MCF 10A (cell line): ENCODE results near the gene HAUS8. TPM values are rescaled to one million over a fixed set of nuclear protein-coding genes. Genes with fewer than 3 reads are reported as not detected.
"Not testable (repeated sequence)": the region's sequence is repeated elsewhere in the genome, so short reads cannot be mapped to it uniquely, and the experiment has no call there.

Source experiments
- BruUV-seq: library from RNA; stranded (reverse); fragments of 400-500 nt; replicated peaks from 2 replicates; lab custom pipeline; 2021; lab: Mats Ljungman, UMichigan
- CTCF ChIA-PET: fragments of 300-600 bp; sonication (Branson Sonifier 250); formaldehyde crosslinking; extraction: SDS; loops from one replicate; lab custom pipeline; 2021; ENCODE audit warnings: antibody characterized with exemption, inconsistent platforms; lab: Yijun Ruan, JAX
- POLR2A ChIA-PET: fragments of 300-600, 350-650 bp; sonication (Branson Sonifier 250); formaldehyde crosslinking; extraction: SDS; loops from one replicate; lab custom pipeline; 2020; ENCODE audit warnings: antibody characterized with exemption, inconsistent platforms; lab: Yijun Ruan, JAX
- DNase-seq: peaks from one replicate; pipeline ENCODE4 v3.0.0-alpha.2; 2018; ENCODE audit not compliant: unreplicated experiment
- H3K27ac Mint-ChIP-seq: one replicate; pipeline ENCODE4 v1.8.0; 2022; ENCODE audit warnings: mild to moderate bottlenecking, low read depth, mixed read lengths; ENCODE audit not compliant: unreplicated experiment
- H3K27me3 Mint-ChIP-seq: one replicate; pipeline ENCODE4 v1.8.0; 2022; ENCODE audit warnings: mixed read lengths; ENCODE audit not compliant: insufficient read depth, unreplicated experiment
- H3K36me3 Mint-ChIP-seq: one replicate; pipeline ENCODE4 v1.8.0; 2022; ENCODE audit warnings: mild to moderate bottlenecking, moderate library complexity, mixed read lengths; ENCODE audit not compliant: insufficient read depth, unreplicated experiment
- H3K4me1 Mint-ChIP-seq: one replicate; pipeline ENCODE4 v1.8.0; 2022; ENCODE audit warnings: mixed read lengths; ENCODE audit not compliant: insufficient read depth, unreplicated experiment
- H3K4me3 Mint-ChIP-seq: one replicate; pipeline ENCODE4 v1.8.0; 2022; ENCODE audit warnings: mild to moderate bottlenecking, moderate library complexity, mixed read lengths; ENCODE audit not compliant: unreplicated experiment
- H3K9me3 Mint-ChIP-seq: one replicate; pipeline ENCODE4 v1.8.0; 2022; ENCODE audit warnings: mixed read lengths; ENCODE audit not compliant: unreplicated experiment
- CTCF ChIP-seq: fragments of 200-600 bp; IDR thresholded peaks from one replicate; pipeline ENCODE4 v1.8.0; 2022; ENCODE audit warnings: antibody characterized with exemption, mild to moderate bottlenecking; ENCODE audit not compliant: unreplicated experiment
- intact Hi-C: fragments of 100-400 bp; cut with micrococcal nuclease; formaldehyde crosslinking; loops from 2 replicates; pipeline ENCODE4 v1.14.1; 2022
- total RNA-seq: library from RNA; stranded (reverse); gene quantifications from 2 replicates; pipeline ENCODE4 v1.2.3, GENCODE V29; 2022

HAUS8 gene
- total RNA-seq, 1 experiment from 2014 or later, result 8.4 TPM

- H3K4me3 Mint-ChIP-seq, result no peak overlapping the region
- BruUV-seq, result no TSS peak
- peaks cover 13% of the 10 kb centered on the region for H3K4me1 Mint-ChIP-seq
- no peak for TF ChIP-seq CTCF
- intact Hi-C loops, result no loop called here
- CTCF ChIA-PET, result interaction anchor here (0.7 to 1.2 kb wide), 3 partner anchors 10 to 323 kb away, joined by 4 to 8 read pairs (median 4); no protein-coding TSS in a partner anchor
- POLR2A ChIA-PET, result interaction anchor here (1.3 kb wide), 1 partner anchor 13 kb away, joined by 5 read pairs; no protein-coding TSS in a partner anchor
- no peak overlapping the region for H3K27ac Mint-ChIP-seq
- H3K27me3 Mint-ChIP-seq, result no peaks in the 10 kb centered on the region
- H3K9me3 Mint-ChIP-seq, result no peaks in the 10 kb centered on the region
- no peak for DNase-seq
- H3K36me3 Mint-ChIP-seq, result peaks cover 5% of the 10 kb centered on the region
Measured at GRCh38 chr19:17095141-17095919, 20.1 kb upstream of the HAUS8 start.

GRCh38 chr19:17094694-17095093 is 19.4 kb upstream of the HAUS8 start:
- BruUV-seq, intact Hi-C loops, H3K27ac Mint-ChIP-seq, H3K9me3 Mint-ChIP-seq, DNase-seq, H3K4me3 Mint-ChIP-seq, H3K27me3 Mint-ChIP-seq, H3K36me3 Mint-ChIP-seq: not testable (repeated sequence)
- H3K4me1 Mint-ChIP-seq, result peaks cover 16% of the 10 kb centered on the region
- POLR2A ChIA-PET, result interaction anchor here (1.3 kb wide), 1 partner anchor 14 kb away, joined by 5 read pairs; no protein-coding TSS in a partner anchor
- CTCF ChIA-PET, result interaction anchor here (1.1 to 1.2 kb wide), 2 partner anchors 10 to 25 kb away, joined by 4 to 8 read pairs; no protein-coding TSS in a partner anchor

GRCh38 chr19:17092696-17093095 is 17.4 kb upstream of the HAUS8 start:
- POLR2A ChIA-PET, result interaction anchor here (0.6 kb wide), 1 partner anchor 16 kb away, joined by 3 read pairs; no protein-coding TSS in a partner anchor
- no peaks in the 10 kb centered on the region for H3K9me3 Mint-ChIP-seq
- CTCF ChIA-PET, result no interaction called here
- intact Hi-C loops, result no loop called here
- peaks cover 5% of the 10 kb centered on the region for H3K36me3 Mint-ChIP-seq
- peaks cover 11% of the 10 kb centered on the region for H3K4me1 Mint-ChIP-seq
- no TSS peak for BruUV-seq
- no peaks in the 10 kb centered on the region for H3K27me3 Mint-ChIP-seq
- no peak for TF ChIP-seq CTCF
- no peak overlapping the region for H3K27ac Mint-ChIP-seq
- no peak for DNase-seq
- H3K4me3 Mint-ChIP-seq, result no peak overlapping the region

GRCh38 chr19:17091758-17092333 is 16.6 kb upstream of the HAUS8 start:
- ChIA-PET POLR2A (no interaction called here), CTCF (interaction anchor here (0.5 to 0.6 kb wide), 2 partner anchors 11 to 134 kb away, joined by 3 to 4 read pairs; no protein-coding TSS in a partner anchor)
- intact Hi-C loops, result no loop called here
- no peaks in the 10 kb centered on the region for H3K27me3 Mint-ChIP-seq
- BruUV-seq, result no TSS peak
- DNase-seq, result no peak
- H3K4me1 Mint-ChIP-seq, result peaks cover 6% of the 10 kb centered on the region
- no peak overlapping the region for H3K27ac Mint-ChIP-seq
- no peaks in the 10 kb centered on the region for H3K9me3 Mint-ChIP-seq
- H3K4me3 Mint-ChIP-seq, result no peak overlapping the region
- no peak for TF ChIP-seq CTCF
- H3K36me3 Mint-ChIP-seq, result peaks cover 5% of the 10 kb centered on the region
